ENCODE results near the gene KLK14.

KLK14 gene

GRCh38 chr19:51108066-51108804 lies 25.5 kb upstream of the KLK14 start, which contains the start of gene CTU1:
Gene CTU1, minus strand, starts transcription at chr19:51108409. Its CDS starts 3,840 bp downstream, at chr19:51104569.
- DNase-seq = peak; percentile 79 to 99 (median 98)

- no peak for DNase-seq
Measured at GRCh38 chr19:51107406-51108065, 24.8 kb upstream of the KLK14 start.

- no peak for DNase-seq
Measured at GRCh38 chr19:51103926-51104341, 21.2 kb upstream of the KLK14 start.

GRCh38 chr19:51102991-51103390 lies 20.3 kb upstream of the KLK14 start:
- DNase-seq = no peak

GRCh38 chr19:51101171-51101865 lies 18.6 kb upstream of the KLK14 start:
- no peak for DNase-seq

- DNase-seq = no peak
Measured at GRCh38 chr19:51100601-51101000, 17.9 kb upstream of the KLK14 start.

- no peak for DNase-seq
Measured at GRCh38 chr19:51099047-51099382, 16.3 kb upstream of the KLK14 start.

- DNase-seq = no peak
Measured at GRCh38 chr19:51098365-51099046, 15.8 kb upstream of the KLK14 start.

GRCh38 chr19:51097796-51098195 lies 15.1 kb upstream of the KLK14 start:
- no peak for DNase-seq

GRCh38 chr19:51097166-51097738 lies 14.6 kb upstream of the KLK14 start:
- DNase-seq = peak in 4 of 14 donors; percentile 6 to 27 (median 18)

- no peak for DNase-seq
Measured at GRCh38 chr19:51096473-51097165, 13.9 kb upstream of the KLK14 start.

- DNase-seq = peak in 2 of 14 donors; percentile 7 to 18
Measured at GRCh38 chr19:51094696-51095279, 12.1 kb upstream of the KLK14 start.

- no peak for DNase-seq
Measured at GRCh38 chr19:51093510-51094345, 11.0 kb upstream of the KLK14 start.

- peak in 1 of 14 donors; percentile 3 for DNase-seq
Measured at GRCh38 chr19:51093101-51093500, 10.4 kb upstream of the KLK14 start.

- DNase-seq = no peak
Measured at GRCh38 chr19:51091895-51092873, 9.5 kb upstream of the KLK14 start.

- DNase-seq = no peak
Measured at GRCh38 chr19:51091126-51091525, 8.4 kb upstream of the KLK14 start.

GRCh38 chr19:51090471-51090870 lies 7.8 kb upstream of the KLK14 start:
- DNase-seq = no peak

GRCh38 chr19:51089786-51090185 lies 7.1 kb upstream of the KLK14 start:
- DNase-seq = no peak

- no peak for DNase-seq
Measured at GRCh38 chr19:51086153-51086850, 3.6 kb upstream of the KLK14 start.

Measured in C1 segment of cervical spinal cord (tissue), 14 donors.